ENCODE data around the gene TSHZ1.

Gene TSHZ1

GRCh38 chr18:75206452-75207309 is 3.9 kb upstream of the TSHZ1 start:
- DNase-seq (ENCODE audit: extremely low read depth in 1 of 2, low read depth in 1 of 2) = no peak

- DNase-seq (ENCODE audit: extremely low read depth in 1 of 2, low read depth in 1 of 2) = no peak
These were observed 3.1 kb upstream of the TSHZ1 start for GRCh38 chr18:75207310-75208154.

GRCh38 chr18:75208155-75208835 is 2.3 kb upstream of the TSHZ1 start:
- DNase-seq (ENCODE audit: extremely low read depth in 1 of 2, low read depth in 1 of 2) = no peak

- no peak for DNase-seq (ENCODE audit: extremely low read depth in 1 of 2, low read depth in 1 of 2)
These were observed 1.8 kb upstream of the TSHZ1 start for GRCh38 chr18:75208836-75209128.

DNA sequence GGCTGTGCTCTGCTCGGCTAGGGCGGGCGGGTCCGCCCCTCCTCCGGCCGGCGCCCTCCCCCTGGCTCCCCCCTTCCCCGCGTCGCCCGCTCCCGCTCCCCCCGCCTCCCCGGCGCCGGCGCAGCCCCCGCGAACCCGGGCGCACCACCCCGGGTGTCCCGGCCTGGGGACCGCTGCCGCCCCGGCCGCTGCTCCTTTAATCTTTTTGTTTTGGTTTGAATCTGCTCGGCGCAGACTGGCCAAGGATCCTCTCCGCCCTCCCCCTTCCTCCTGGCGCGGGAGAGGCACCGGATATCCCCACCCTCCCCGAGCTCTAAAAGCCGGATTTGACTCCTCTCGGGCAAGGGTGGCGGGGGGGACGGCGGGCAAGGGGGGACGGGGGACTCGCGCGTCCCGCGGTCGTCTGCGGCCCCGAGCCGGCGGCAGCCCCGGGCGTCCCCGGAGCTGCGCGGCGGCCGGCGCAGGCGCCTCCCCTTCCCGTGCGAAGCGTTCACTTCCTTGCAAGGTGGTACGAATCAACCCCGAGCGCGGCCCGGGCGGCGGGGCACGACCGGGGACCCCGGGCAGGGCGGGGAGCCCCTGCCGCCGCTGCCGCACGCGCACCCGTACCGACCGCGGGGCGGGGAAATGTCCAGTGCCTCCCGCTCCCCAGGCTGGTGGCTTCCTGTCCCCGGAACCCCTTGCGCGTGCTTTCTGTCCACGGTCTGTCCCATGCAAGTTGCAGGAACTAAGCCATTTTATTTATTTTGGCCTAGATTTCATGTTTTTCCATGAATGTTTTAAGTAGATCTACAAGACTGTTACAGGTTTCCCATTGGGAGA is 1.3 kb upstream of the TSHZ1 start, which contains the start of gene PTGR3:
Gene PTGR3, minus strand, starts transcription at position 11 of the 822 bp plus-strand sequence. CDS start 81 bp downstream, outside the sequence.
- DNase-seq (ENCODE audit: extremely low read depth in 1 of 2, low read depth in 1 of 2) = peak; percentile 35 to 51

DNA sequence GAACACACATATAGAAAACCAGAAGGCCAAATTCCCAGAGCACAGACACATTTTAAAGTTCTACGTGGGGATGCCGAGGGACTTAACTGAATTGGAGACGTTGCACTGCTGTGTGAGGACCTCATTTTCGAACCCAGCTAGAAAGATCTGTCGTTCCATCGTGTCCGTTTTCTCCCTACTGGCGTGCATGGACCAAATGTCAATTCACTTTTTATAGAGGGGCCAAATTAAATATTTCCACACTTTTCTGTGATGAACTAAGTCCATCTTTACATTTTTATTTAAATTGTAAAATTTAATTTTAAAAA is 692 bp upstream of the TSHZ1 start:
- no peak for DNase-seq (ENCODE audit: extremely low read depth in 1 of 2, low read depth in 1 of 2)

- DNase-seq (ENCODE audit: extremely low read depth in 1 of 2, low read depth in 1 of 2) = no peak
These were observed 515 bp downstream of the TSHZ1 start for GRCh38 chr18:75211002-75211621.

DNA sequence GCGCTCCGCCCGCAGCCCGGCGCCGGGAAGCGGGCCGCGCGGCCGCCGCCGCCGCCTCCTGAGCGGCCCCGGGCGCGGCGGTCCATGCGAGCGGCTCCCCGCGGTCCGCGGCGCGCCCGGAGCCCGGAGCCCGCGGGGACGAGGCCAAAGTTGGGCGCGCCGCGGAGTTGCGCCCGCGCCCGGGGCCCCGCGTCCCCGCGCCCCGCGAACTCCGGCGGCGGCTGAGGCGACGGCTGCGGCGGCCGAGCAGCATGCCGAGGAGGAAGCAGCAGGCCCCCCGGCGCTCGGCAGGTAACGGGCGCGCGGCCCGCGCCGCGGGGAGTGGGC is 992 bp downstream of the TSHZ1 start:
- DNase-seq (ENCODE audit: extremely low read depth in 1 of 2, low read depth in 1 of 2) = no peak

- DNase-seq (ENCODE audit: extremely low read depth in 1 of 2, low read depth in 1 of 2) = no peak
These were observed 1.6 kb downstream of the TSHZ1 start for GRCh38 chr18:75211953-75212750.

- no peak for DNase-seq (ENCODE audit: extremely low read depth in 1 of 2, low read depth in 1 of 2)
These were observed 2.1 kb downstream of the TSHZ1 start for GRCh38 chr18:75212751-75213090.

- DNase-seq (ENCODE audit: extremely low read depth in 1 of 2, low read depth in 1 of 2) = no peak
These were observed 3.2 kb downstream of the TSHZ1 start for GRCh38 chr18:75213611-75214331.

GRCh38 chr18:75214332-75214690 is 3.7 kb downstream of the TSHZ1 start:
- no peak for DNase-seq (ENCODE audit: extremely low read depth in 1 of 2, low read depth in 1 of 2)

GRCh38 chr18:75214766-75215510 is 4.3 kb downstream of the TSHZ1 start:
- DNase-seq (ENCODE audit: extremely low read depth in 1 of 2, low read depth in 1 of 2) = no peak

- no peak for DNase-seq (ENCODE audit: extremely low read depth in 1 of 2, low read depth in 1 of 2)
These were observed 5.1 kb downstream of the TSHZ1 start for GRCh38 chr18:75215663-75216062.

GRCh38 chr18:75216212-75216910 is 5.8 kb downstream of the TSHZ1 start:
- DNase-seq (ENCODE audit: extremely low read depth in 1 of 2, low read depth in 1 of 2) = no peak

- no peak for DNase-seq (ENCODE audit: extremely low read depth in 1 of 2, low read depth in 1 of 2)
These were observed 6.5 kb downstream of the TSHZ1 start for GRCh38 chr18:75216911-75217689.

All from activated CD8-positive, alpha-beta memory T cell treated with anti-CD3 and anti-CD28 coated beads for 1 hour (primary cell).